K562 (cell line): ENCODE results near the gene PUS10. TPM values are rescaled to one million over a fixed set of nuclear protein-coding genes. Genes with fewer than 3 reads are reported as not detected.
A peak's percentile ranks its signal among the peaks of the same experiment; 100 is the strongest.

Experiments
- ATAC-seq: fragments of 200-7000 bp; cut with Tn5 transposase; 3 replicates; pipeline ENCODE4 v1.9.1; 2020; ENCODE audit warnings: moderate library complexity
- BruUV-seq: library from RNA; stranded (reverse); fragments of 400-500 nt; replicated peaks from 2 replicates; lab custom pipeline; 2021; lab: Mats Ljungman, UMichigan
- CTCF ChIA-PET: fragments of 300-600 bp; formaldehyde crosslinking; extraction: SDS; loops from one replicate; lab custom pipeline; 2021; ENCODE audit warnings: low intra/inter-chr PET ratio; lab: Yijun Ruan, JAX
- POLR2A ChIA-PET: fragments of 300-600, 350-650 bp; sonication (Branson Sonifier 250); formaldehyde crosslinking; extraction: SDS; loops from one replicate; lab custom pipeline; 2021; ENCODE audit warnings: antibody characterized with exemption, inconsistent platforms; lab: Yijun Ruan, JAX
- DNase-seq, 4 experiments: peaks; one replicate each; pipeline versions ENCODE4 v3.0.0 to v3.0.0-alpha.2; 2011 to 2018; ENCODE audit warnings: low spot score in 3 of 4, mixed read lengths in 3 of 4; ENCODE audit errors: extremely low read depth in 1 of 4
- FAIRE-seq: peaks from 2 replicates; lab custom pipeline; 2011; peaks lifted over from hg19 to GRCh38; lab: Jason Lieb, UNC
- H2AFZ ChIP-seq: 2 replicates; pipeline ENCODE4 v1.6.0; 2011; ENCODE audit warnings: low read depth, low read length, control low read depth, inconsistent platforms
- H3K27ac ChIP-seq: fragments of 200-600 bp; 3 replicates; pipeline ENCODE4 v1.8.0; 2011; ENCODE audit warnings: low read depth, mild to moderate bottlenecking, control low read depth, inconsistent platforms, low read length, moderate library complexity, mixed read lengths; ENCODE audit errors: extremely low read depth
- H3K27me3 ChIP-seq, 2 experiments: fragments of 300-600 bp in 1 of 2; 2 replicates in 1 of 2; 3 replicates in 1 of 2; pipeline versions ENCODE4 v1.6.0 to v1.8.0; 2011; ENCODE audit warnings: inconsistent platforms in 2 of 2, low read length in 2 of 2, mild to moderate bottlenecking in 1 of 2, mixed read lengths in 1 of 2, moderate library complexity in 1 of 2; ENCODE audit not compliant: control insufficient read depth in 2 of 2, insufficient read depth in 2 of 2
- H3K36me3 ChIP-seq: fragments of 300-600 bp; 3 replicates; pipeline ENCODE4 v1.8.0; 2011; ENCODE audit warnings: mild to moderate bottlenecking, low read length, inconsistent platforms; ENCODE audit not compliant: control insufficient read depth, insufficient read depth
- H3K4me1 ChIP-seq, 2 experiments: fragments of 200-600 bp in 1 of 2; replicated peaks in 1 of 2; 2 replicates in 1 of 2; 3 replicates in 1 of 2; pipeline versions ENCODE4 v1.5.1 to v1.8.0; 2011; ENCODE audit warnings: inconsistent platforms in 2 of 2, low read length in 2 of 2, mild to moderate bottlenecking in 1 of 2, mixed read lengths in 1 of 2, moderate library complexity in 1 of 2; ENCODE audit not compliant: control insufficient read depth in 2 of 2, insufficient read depth in 2 of 2
- H3K4me2 ChIP-seq: 2 replicates; pipeline ENCODE4 v1.6.1; 2011; ENCODE audit warnings: low read length, control low read depth, inconsistent platforms, mixed read lengths; ENCODE audit not compliant: insufficient read depth
- H3K4me3 ChIP-seq: fragments of 200-600 bp; sonication (generic), shearing (Covaris generic); 2 replicates; pipeline ENCODE4 v1.5.1; 2016; ENCODE audit warnings: control low read depth, inconsistent platforms
- H3K79me2 ChIP-seq: fragments of 200-600 bp; 3 replicates; pipeline ENCODE4 v1.8.0; 2011; ENCODE audit warnings: low read length, inconsistent platforms; ENCODE audit not compliant: control insufficient read depth, insufficient read depth
- H3K9ac ChIP-seq, 2 experiments: 2 replicates each; pipeline versions ENCODE4 v1.6.0 to v1.6.1; 2011; ENCODE audit warnings: low read depth in 2 of 2, low read length in 2 of 2, control low read depth in 1 of 2, inconsistent platforms in 1 of 2, mild to moderate bottlenecking in 1 of 2, mixed read lengths in 1 of 2; ENCODE audit not compliant: insufficient read depth in 1 of 2
- H3K9me1 ChIP-seq: one replicate; pipeline ENCODE4 v1.6.0; 2011; ENCODE audit warnings: inconsistent platforms, mild to moderate bottlenecking, low read length, moderate library complexity; ENCODE audit not compliant: control insufficient read depth, insufficient read depth
- H3K9me3 ChIP-seq: replicated peaks from 2 replicates; pipeline ENCODE4 v1.5.1; 2011; ENCODE audit warnings: low read depth, low read length, inconsistent platforms; ENCODE audit not compliant: control insufficient read depth, insufficient read depth
- H4K20me1 ChIP-seq: replicated peaks from 2 replicates; pipeline ENCODE4 v1.6.1; 2011; ENCODE audit warnings: low read length, inconsistent platforms, mixed read lengths; ENCODE audit not compliant: control insufficient read depth, insufficient read depth
- CBFA2T2 ChIP-seq: fragments of 450-650 bp; conservative IDR thresholded peaks from 2 replicates; pipeline ENCODE4 v1.6.1; 2017; ENCODE audit warnings: mild to moderate bottlenecking
- CBFA2T3 ChIP-seq: fragments of 450-650 bp; IDR thresholded peaks from 2 replicates; pipeline ENCODE4 v1.6.1; 2017
- FOSL1 ChIP-seq: fragments of 200-800 bp; sonication (Bioruptor generic); conservative IDR thresholded peaks from 2 replicates; pipeline ENCODE4 v1.6.1; 2016; ENCODE audit warnings: missing genetic modification characterization, missing compliant biosample characterization
- ID3 ChIP-seq, 2 experiments: fragments of 250-450 bp in 1 of 2; fragments of 450-650 bp in 1 of 2; sonication (Bioruptor Pico) in 1 of 2; IDR thresholded peaks; 2 replicates each; pipeline versions ENCODE4 v1.6.1 to v1.8.0; 2016 to 2021; ENCODE audit warnings: mild to moderate bottlenecking in 2 of 2, moderate library complexity in 2 of 2, missing compliant biosample characterization in 1 of 2, missing genetic modification characterization in 1 of 2
- MYBL2 ChIP-seq, 2 experiments: fragments of 450-650 bp in 1 of 2; sonication (generic) in 1 of 2; formaldehyde crosslinking in 1 of 2; IDR thresholded peaks; 2 replicates each; pipeline versions ENCODE4 v1.6.1 to v1.8.1; 2017 to 2022; ENCODE audit warnings: borderline replicate concordance in 1 of 2, inconsistent platforms in 1 of 2, low read depth in 1 of 2, mild to moderate bottlenecking in 1 of 2, missing genetic modification reagents in 1 of 2, moderate library complexity in 1 of 2
- NCOR1 ChIP-seq: fragments of 450-650 bp; IDR thresholded peaks from 2 replicates; pipeline ENCODE4 v1.6.1; 2016; ENCODE audit warnings: mild to moderate bottlenecking, moderate library complexity
- RBM14 ChIP-seq: fragments of 200-400 bp; formaldehyde crosslinking; IDR thresholded peaks from 2 replicates; pipeline ENCODE4 v1.6.1; 2018; ENCODE audit warnings: low read depth, mild to moderate bottlenecking, low read length, moderate library complexity, borderline replicate concordance; ENCODE audit not compliant: insufficient read depth
- SOX6 ChIP-seq: fragments of 450-650 bp; IDR thresholded peaks from 2 replicates; pipeline ENCODE4 v1.6.1; 2014; ENCODE audit warnings: mild to moderate bottlenecking
- STAG1 ChIP-seq: sonication (generic); formaldehyde crosslinking; IDR thresholded peaks from 2 replicates; pipeline ENCODE4 v1.5.0; 2020; ENCODE audit warnings: missing genetic modification reagents, borderline replicate concordance
- STAT5B ChIP-seq: fragments of 250-450 bp; sonication (Bioruptor Pico); IDR thresholded peaks from 2 replicates; pipeline ENCODE4 v1.8.0; 2021; ENCODE audit warnings: mild to moderate bottlenecking, inconsistent platforms
- TAF15 ChIP-seq: fragments of 200-400 bp; formaldehyde crosslinking; IDR thresholded peaks from 2 replicates; pipeline ENCODE4 v1.6.1; 2017; ENCODE audit warnings: mild to moderate bottlenecking, low read depth, low read length, moderate library complexity
- TEAD4 ChIP-seq, 2 experiments: sonication (generic) in 1 of 2; formaldehyde crosslinking in 1 of 2; IDR thresholded peaks; 2 replicates each; pipeline versions ENCODE4 v1.6.1 to v1.8.0; 2012 to 2022; ENCODE audit warnings: borderline replicate concordance in 1 of 2, inconsistent platforms in 1 of 2, low read length in 1 of 2, mild to moderate bottlenecking in 1 of 2, missing genetic modification reagents in 1 of 2
- TOE1 ChIP-seq, 2 experiments: fragments of 450-650 bp in 1 of 2; sonication (generic) in 1 of 2; formaldehyde crosslinking in 1 of 2; IDR thresholded peaks; 2 replicates each; pipeline versions ENCODE4 v1.7.1 to v1.8.0; 2016 to 2022; ENCODE audit warnings: borderline replicate concordance in 2 of 2, mild to moderate bottlenecking in 2 of 2, antibody characterized with exemption in 1 of 2, inconsistent platforms in 1 of 2, low read depth in 1 of 2, missing genetic modification reagents in 1 of 2, moderate library complexity in 1 of 2
- ZFP91 ChIP-seq: sonication (generic); formaldehyde crosslinking; IDR thresholded peaks from 2 replicates; pipeline ENCODE4 v1.8.0; 2022; ENCODE audit warnings: mild to moderate bottlenecking, missing genetic modification reagents
- WGBS: fragments of 100-300 bp; shearing (Covaris generic); methylation state at CpG from one replicate; pipeline ENCODE4 v1.1.6; 2016; ENCODE audit warnings: low coverage, mixed read lengths; ENCODE audit not compliant: insufficient coverage; ENCODE audit errors: missing lambda C conversion rate; 5-methylcytosine and 5-hydroxymethylcytosine counted together
- in situ Hi-C: fragments of 300-500 bp; cut with MboI; formaldehyde crosslinking; loops from 4 replicates; pipeline ENCODE4 v1.15.0; 2018; ENCODE audit warnings: inconsistent platforms, mixed read lengths
- intact Hi-C: fragments of 100-400 bp; cut with micrococcal nuclease; formaldehyde crosslinking; loops from 2 replicates; pipeline ENCODE4 v1.14.2; 2022
- polyA plus RNA-seq, 8 experiments: library from polyadenylated mRNA; depleted of rRNA in 4 of 8; stranded (reverse) in 5 of 8; unstranded in 3 of 8; fragments of >200 nt; fragmentation: Nextera tagmentation in 2 of 8; fragmentation: Illumina TruSeq in 1 of 8; extraction: Ambion mirVana in 2 of 8; extraction: Trizol in 1 of 8; gene quantifications; 2 replicates each; pipeline versions ENCODE4 v1.2.1 to v1.2.3, GENCODE V29; 2011 to 2014; ENCODE audit warnings: inconsistent platforms in 1 of 8, missing spikeins in 1 of 8
- total RNA-seq, 7 experiments: library from RNA; depleted of rRNA in 6 of 7; stranded (reverse); fragments of >200 nt in 6 of 7; fragmentation: Illumina TruSeq in 2 of 7; extraction: Trizol in 2 of 7; gene quantifications; 2 replicates each; pipeline versions ENCODE4 v1.2.1 to v1.2.3, GENCODE V29; 2011 to 2021; ENCODE audit warnings: low replicate concordance in 1 of 7
- TF ChIP-seq, protein P1 (sequence below): sonication (generic); formaldehyde crosslinking; IDR thresholded peaks from 2 replicates; pipeline ENCODE4 v1.4.0; 2020; ENCODE audit warnings: mild to moderate bottlenecking, missing genetic modification reagents

PUS10 gene
- total and polyA plus RNA-seq, 9 of the 15 experiments (the other 6 are each of a cell fraction or from before 2014, with no cell fraction given): 5.0 to 10.7 (median 7.6) TPM

GRCh38 chr2:60963190-60963589 is 54.9 kb downstream of the PUS10 start (continued):
- no peak for TF ChIP-seq TOE1 (IDR thresholded peaks at IDR 0.05; ENCODE audit: borderline replicate concordance)
- TF ChIP-seq TOE1 (CRISPR knock-in tag; IDR thresholded peaks at IDR 0.05; ENCODE audit: borderline replicate concordance, low read depth): no peak
- TF ChIP-seq ID3 (CRISPR knock-in tag; IDR thresholded peaks at IDR 0.05): no peak
- TF ChIP-seq ID3 (tag; IDR thresholded peaks at IDR 0.05): no peak
- no peak for TF ChIP-seq STAG1 (CRISPR knock-in tag)

DNA sequence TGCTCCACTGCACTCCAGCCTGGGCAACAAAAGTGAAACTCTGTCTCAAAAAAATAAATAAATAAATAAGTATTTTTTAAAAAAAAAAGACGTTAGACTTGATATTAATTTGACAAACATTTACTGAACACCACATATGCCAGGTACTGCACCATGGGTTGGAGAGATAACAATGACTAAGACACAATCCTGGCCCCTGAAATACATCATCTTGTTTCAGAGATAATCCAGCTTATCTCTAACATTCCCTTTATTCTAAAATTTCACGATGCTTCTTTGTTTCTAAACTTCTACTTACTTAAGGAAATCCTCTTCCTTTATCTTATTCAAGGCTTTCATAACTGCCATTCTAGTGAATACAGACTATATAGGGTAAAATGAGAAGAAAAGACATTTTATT is 55.5 kb downstream of the PUS10 start:
- in situ Hi-C loops (no loop called here), intact Hi-C loops (no loop called here)
- no peaks in the 10 kb centered on the region for H3K79me2 ChIP-seq
- H3K4me3 ChIP-seq: no peak overlapping the region
- no peak overlapping the region for H2AFZ ChIP-seq
- peak in 1 of 4 experiments; percentile 18 for DNase-seq
- H3K9me1 ChIP-seq: no peaks in the 10 kb centered on the region
- no peaks in the 10 kb centered on the region for H3K27me3 ChIP-seq
- H4K20me1 ChIP-seq: no peaks in the 10 kb centered on the region
- no peak overlapping the region for H3K4me2 ChIP-seq
- H3K4me1 ChIP-seq: no peaks in the 10 kb centered on the region; a peak in 1 of 5 replicates
- ATAC-seq: 0 out of 3 replicates have a peak, but pooled peaks have one; percentile 33
- no peaks in the 10 kb centered on the region for H3K36me3 ChIP-seq
- ChIA-PET CTCF (interaction anchor here (0.5 kb wide), 1 partner anchor 129 kb away, joined by 4 read pairs; no protein-coding TSS in a partner anchor), POLR2A (no interaction called here)
- H3K27ac ChIP-seq: no peak overlapping the region
- H3K9ac ChIP-seq: no peak overlapping the region
- 0% methylated on average over 2 of the region's 2 CpGs for WGBS
- no TSS peak for BruUV-seq
- FAIRE-seq: no peak
- no peaks in the 10 kb centered on the region for H3K9me3 ChIP-seq
- no peak for TF ChIP-seq MYBL2 (IDR thresholded peaks at IDR 0.05; ENCODE audit: low read depth)
- TF ChIP-seq MYBL2 (CRISPR knock-in tag; IDR thresholded peaks at IDR 0.05; ENCODE audit: borderline replicate concordance): no peak
- TF ChIP-seq, protein P1, sequence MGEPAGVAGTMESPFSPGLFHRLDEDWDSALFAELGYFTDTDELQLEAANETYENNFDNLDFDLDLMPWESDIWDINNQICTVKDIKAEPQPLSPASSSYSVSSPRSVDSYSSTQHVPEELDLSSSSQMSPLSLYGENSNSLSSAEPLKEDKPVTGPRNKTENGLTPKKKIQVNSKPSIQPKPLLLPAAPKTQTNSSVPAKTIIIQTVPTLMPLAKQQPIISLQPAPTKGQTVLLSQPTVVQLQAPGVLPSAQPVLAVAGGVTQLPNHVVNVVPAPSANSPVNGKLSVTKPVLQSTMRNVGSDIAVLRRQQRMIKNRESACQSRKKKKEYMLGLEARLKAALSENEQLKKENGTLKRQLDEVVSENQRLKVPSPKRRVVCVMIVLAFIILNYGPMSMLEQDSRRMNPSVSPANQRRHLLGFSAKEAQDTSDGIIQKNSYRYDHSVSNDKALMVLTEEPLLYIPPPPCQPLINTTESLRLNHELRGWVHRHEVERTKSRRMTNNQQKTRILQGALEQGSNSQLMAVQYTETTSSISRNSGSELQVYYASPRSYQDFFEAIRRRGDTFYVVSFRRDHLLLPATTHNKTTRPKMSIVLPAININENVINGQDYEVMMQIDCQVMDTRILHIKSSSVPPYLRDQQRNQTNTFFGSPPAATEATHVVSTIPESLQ (CRISPR knock-in tag): no peak
- peak; percentile 33; the same call in 1 of the 2 replicates for TF ChIP-seq NCOR1
- TF ChIP-seq RBM14: no peak
- TF ChIP-seq SOX6: peak; percentile 65
- no peak for TF ChIP-seq STAT5B (CRISPR knock-in tag)
- peak; percentile 44 for TF ChIP-seq CBFA2T2
- no peak for TF ChIP-seq STAG1 (CRISPR knock-in tag)
- TF ChIP-seq CBFA2T3: peak; percentile 73
- TF ChIP-seq ZFP91: no peak
- 0 out of 2 replicates have a peak, but pooled peaks have one; percentile 46 for TF ChIP-seq TEAD4 (IDR thresholded peaks at IDR 0.05; ENCODE audit: low read length)
- TF ChIP-seq TEAD4 (CRISPR knock-in tag; IDR thresholded peaks at IDR 0.05; ENCODE audit: borderline replicate concordance): no peak
- no peak for TF ChIP-seq TAF15
- TF ChIP-seq FOSL1 (tag): peak; percentile 69
